Stimulated activated memory B cell treated with anti-CD40 and anti-IgM and Interleukin-4, amounts not matched to agents 10 μg/mL and 1 μg/mL and 100 μg/mL, for 72 hours (primary cell): ENCODE results near the gene PLS1.

ENCODE experiments used
- ATAC-seq: fragments of 150-1000 bp; cut with Tn5 transposase; 2 replicates; pipeline ENCODE4 v1.10.0; 2021
- H3K27ac Mint-ChIP-seq: one replicate; pipeline ENCODE4 v1.8.0; 2022; ENCODE audit warnings: mild to moderate bottlenecking, mixed read lengths
- H3K27me3 Mint-ChIP-seq: one replicate; pipeline ENCODE4 v1.8.0; 2022; ENCODE audit warnings: mixed read lengths
- H3K36me3 Mint-ChIP-seq: one replicate; pipeline ENCODE4 v1.8.0; 2022; ENCODE audit warnings: mixed read lengths
- H3K4me1 Mint-ChIP-seq: one replicate; pipeline ENCODE4 v1.8.0; 2022; ENCODE audit warnings: mixed read lengths
- H3K4me3 Mint-ChIP-seq: one replicate; pipeline ENCODE4 v1.8.0; 2022; ENCODE audit warnings: mild to moderate bottlenecking, moderate library complexity, mixed read lengths
- H3K9me3 Mint-ChIP-seq: one replicate; pipeline ENCODE4 v1.8.0; 2022; ENCODE audit warnings: mixed read lengths

The PLS1 gene

DNA sequence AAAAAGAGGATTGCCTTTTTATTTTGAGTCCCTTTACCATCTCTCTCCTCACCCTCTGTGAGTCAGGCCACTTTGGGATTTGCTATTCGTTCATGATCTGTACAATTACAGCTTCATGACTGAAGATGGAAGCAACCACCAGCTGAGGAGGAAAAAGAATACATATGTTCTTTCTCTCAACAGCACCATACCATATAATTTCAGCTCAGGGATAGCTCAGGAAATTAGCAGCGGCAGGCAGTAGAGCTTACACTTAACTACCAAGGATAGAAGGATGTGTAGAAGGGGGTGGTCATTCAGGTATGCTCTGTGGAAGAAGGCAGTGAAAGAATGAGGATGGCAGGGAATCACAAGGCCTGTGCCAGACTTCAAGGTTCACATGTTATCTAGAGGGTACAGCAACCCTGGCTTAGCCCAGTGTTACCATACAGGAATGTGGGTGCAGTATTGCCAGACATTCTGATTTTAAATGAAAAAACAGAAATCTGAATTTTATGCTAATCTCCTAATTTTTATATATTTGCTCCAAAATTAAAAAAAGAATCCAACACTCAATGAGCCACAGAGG is 17.9 kb downstream of the PLS1 start:
- no peaks in the 10 kb centered on the region for H3K9me3 Mint-ChIP-seq
- H3K4me1 Mint-ChIP-seq, result no peaks in the 10 kb centered on the region
- H3K36me3 Mint-ChIP-seq, result no peaks in the 10 kb centered on the region
- peak; percentile 36 for ATAC-seq
- H3K4me3 Mint-ChIP-seq, result no peak overlapping the region
- H3K27ac Mint-ChIP-seq, result no peak overlapping the region
- peaks cover 8% of the 10 kb centered on the region for H3K27me3 Mint-ChIP-seq

- ATAC-seq, result no peak
- Mint-ChIP-seq H3K9me3 (no peaks in the 10 kb centered on the region), H3K27ac (no peak overlapping the region), H3K4me3 (no peak overlapping the region), H3K4me1 (no peaks in the 10 kb centered on the region), H3K27me3 (peaks cover 8% of the 10 kb centered on the region), H3K36me3 (no peaks in the 10 kb centered on the region)
Measured at GRCh38 chr3:142615171-142615570, 19.0 kb downstream of the PLS1 start.

DNA sequence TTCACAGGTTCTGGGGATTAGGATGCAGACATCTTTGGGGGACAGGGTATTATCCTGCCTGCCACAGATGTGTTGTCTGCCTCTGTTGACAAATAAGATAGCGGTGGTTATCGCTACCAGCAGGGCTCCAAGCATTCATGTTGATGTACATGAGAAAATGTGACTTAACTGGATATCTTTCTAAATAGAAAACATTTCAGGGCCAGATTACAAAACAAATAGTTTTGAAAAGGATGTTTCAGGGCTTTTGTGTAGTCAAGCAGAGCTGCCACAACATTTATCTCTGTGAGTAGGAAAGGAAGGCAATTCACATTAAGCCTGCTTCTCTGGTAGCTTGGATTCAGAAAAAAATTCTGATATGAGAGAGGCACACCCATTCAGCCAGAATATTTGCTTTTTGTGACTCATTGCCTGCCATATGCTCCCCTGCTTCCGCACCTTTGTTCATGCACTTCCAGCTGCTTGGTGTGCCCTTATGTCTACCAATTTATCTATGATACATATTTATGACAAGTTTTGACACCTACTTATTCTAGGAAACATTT is 22.8 kb downstream of the PLS1 start:
- no peak for ATAC-seq
- no peaks in the 10 kb centered on the region for H3K4me1 Mint-ChIP-seq
- no peaks in the 10 kb centered on the region for H3K36me3 Mint-ChIP-seq
- H3K27me3 Mint-ChIP-seq, result peaks cover 18% of the 10 kb centered on the region
- no peak overlapping the region for H3K27ac Mint-ChIP-seq
- H3K4me3 Mint-ChIP-seq, result no peak overlapping the region
- H3K9me3 Mint-ChIP-seq, result no peaks in the 10 kb centered on the region

DNA sequence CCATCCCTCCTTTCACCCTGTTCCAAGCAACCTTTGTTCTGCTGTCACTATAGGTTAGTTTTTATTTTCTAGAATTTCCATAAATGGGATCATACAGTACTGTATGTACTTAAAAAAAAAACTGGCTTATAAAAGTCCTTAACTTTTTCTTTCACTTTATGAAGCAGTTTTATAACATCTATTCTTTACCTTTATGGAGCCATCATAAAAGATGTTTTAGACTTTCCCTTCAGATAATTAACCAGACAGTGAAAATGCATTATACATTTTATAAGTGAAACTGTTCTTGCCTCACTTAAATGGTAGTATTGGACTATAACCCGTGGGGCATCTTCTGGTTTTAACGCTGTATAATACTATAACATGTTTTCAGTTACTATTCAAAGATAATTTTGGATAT is 26.2 kb downstream of the PLS1 start:
- Mint-ChIP-seq H3K9me3 (no peaks in the 10 kb centered on the region), H3K4me1 (no peaks in the 10 kb centered on the region), H3K36me3 (no peaks in the 10 kb centered on the region), H3K4me3 (no peak overlapping the region), H3K27me3 (peaks cover 10% of the 10 kb centered on the region), H3K27ac (no peak overlapping the region)
- no peak for ATAC-seq

DNA sequence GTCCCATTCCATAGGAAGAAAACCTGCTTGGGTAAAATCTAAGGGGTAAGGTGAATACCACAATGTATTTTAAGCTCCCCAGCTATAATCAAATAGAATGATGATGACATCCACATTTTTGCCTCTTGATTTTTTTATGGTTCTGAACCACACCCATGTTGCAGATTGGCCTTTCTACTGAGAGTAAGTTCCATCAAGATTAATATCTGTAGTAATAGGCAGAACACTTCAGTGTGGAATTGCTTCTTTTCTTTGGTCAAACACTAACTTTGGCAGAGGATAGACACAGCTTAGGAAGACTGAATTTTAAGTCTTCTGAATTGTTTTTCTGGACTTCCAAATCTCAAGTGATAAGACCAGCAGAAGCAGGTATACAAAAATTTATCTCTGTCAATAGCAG is 27.0 kb downstream of the PLS1 start:
- peaks cover 10% of the 10 kb centered on the region for H3K27me3 Mint-ChIP-seq
- H3K4me1 Mint-ChIP-seq, result no peaks in the 10 kb centered on the region
- ATAC-seq, result no peak
- H3K9me3 Mint-ChIP-seq, result no peaks in the 10 kb centered on the region
- H3K36me3 Mint-ChIP-seq, result no peaks in the 10 kb centered on the region
- H3K4me3 Mint-ChIP-seq, result no peak overlapping the region
- H3K27ac Mint-ChIP-seq, result no peak overlapping the region

- Mint-ChIP-seq H3K36me3 (no peaks in the 10 kb centered on the region), H3K27ac (no peak overlapping the region), H3K4me1 (no peaks in the 10 kb centered on the region), H3K4me3 (no peak overlapping the region), H3K27me3 (peaks cover 10% of the 10 kb centered on the region), H3K9me3 (no peaks in the 10 kb centered on the region)
- ATAC-seq, result no peak
Measured at GRCh38 chr3:142624341-142625152, 28.4 kb downstream of the PLS1 start.

DNA sequence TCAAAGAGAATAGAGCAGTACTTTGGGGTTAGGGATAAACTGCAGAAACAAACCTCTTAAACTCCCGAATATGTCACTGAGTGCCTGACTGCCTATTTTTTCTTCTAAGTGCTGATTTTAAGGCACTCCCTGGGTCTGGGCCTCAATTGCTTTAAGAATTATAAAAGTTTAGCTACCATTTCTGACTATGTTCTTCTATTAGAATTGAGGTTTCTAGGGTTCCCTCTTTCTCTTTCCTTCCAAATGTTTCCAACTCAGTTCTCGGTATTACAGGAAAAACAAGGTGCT is 28.9 kb downstream of the PLS1 start:
- no peak for ATAC-seq
- Mint-ChIP-seq H3K4me3 (no peak overlapping the region), H3K36me3 (no peaks in the 10 kb centered on the region), H3K27ac (no peak overlapping the region), H3K27me3 (peaks cover 10% of the 10 kb centered on the region), H3K9me3 (no peaks in the 10 kb centered on the region), H3K4me1 (no peaks in the 10 kb centered on the region)

DNA sequence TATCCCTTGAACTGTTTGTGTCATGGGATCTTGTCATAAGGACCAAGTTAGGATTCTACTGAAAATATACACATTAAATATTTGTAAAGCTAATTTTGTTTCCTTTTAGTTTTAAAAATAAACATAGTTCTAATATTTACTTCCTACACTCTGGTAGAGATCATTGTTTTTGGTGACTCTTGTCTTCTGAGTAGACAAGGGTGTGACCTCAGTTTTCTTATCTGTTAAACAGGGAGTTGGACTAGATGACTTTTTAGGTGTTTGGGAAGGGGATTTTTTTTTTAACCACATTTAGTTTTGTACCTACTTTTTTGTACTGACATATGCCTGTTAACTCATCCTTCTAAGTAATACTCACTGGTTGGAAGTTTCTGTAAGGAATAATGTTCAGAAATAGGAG is 30.8 kb downstream of the PLS1 start:
- H3K27me3 Mint-ChIP-seq, result peaks cover 10% of the 10 kb centered on the region
- H3K36me3 Mint-ChIP-seq, result no peaks in the 10 kb centered on the region
- no peak for ATAC-seq
- no peak overlapping the region for H3K27ac Mint-ChIP-seq
- no peaks in the 10 kb centered on the region for H3K4me1 Mint-ChIP-seq
- H3K4me3 Mint-ChIP-seq, result no peak overlapping the region
- H3K9me3 Mint-ChIP-seq, result no peaks in the 10 kb centered on the region

- H3K4me3 Mint-ChIP-seq, result no peak overlapping the region
- H3K27me3 Mint-ChIP-seq, result no peaks in the 10 kb centered on the region
- H3K27ac Mint-ChIP-seq, result no peak overlapping the region
- H3K36me3 Mint-ChIP-seq, result no peaks in the 10 kb centered on the region
- H3K9me3 Mint-ChIP-seq, result no peaks in the 10 kb centered on the region
- no peaks in the 10 kb centered on the region for H3K4me1 Mint-ChIP-seq
- no peak for ATAC-seq
Measured at GRCh38 chr3:142628801-142629200, 32.6 kb downstream of the PLS1 start.

- peaks cover 8% of the 10 kb centered on the region for H3K27me3 Mint-ChIP-seq
- no peak overlapping the region for H3K27ac Mint-ChIP-seq
- no peaks in the 10 kb centered on the region for H3K9me3 Mint-ChIP-seq
- no peaks in the 10 kb centered on the region for H3K36me3 Mint-ChIP-seq
- ATAC-seq, result no peak
- H3K4me3 Mint-ChIP-seq, result no peak overlapping the region
- no peaks in the 10 kb centered on the region for H3K4me1 Mint-ChIP-seq
Measured at GRCh38 chr3:142633073-142633472, 36.9 kb downstream of the PLS1 start.

DNA sequence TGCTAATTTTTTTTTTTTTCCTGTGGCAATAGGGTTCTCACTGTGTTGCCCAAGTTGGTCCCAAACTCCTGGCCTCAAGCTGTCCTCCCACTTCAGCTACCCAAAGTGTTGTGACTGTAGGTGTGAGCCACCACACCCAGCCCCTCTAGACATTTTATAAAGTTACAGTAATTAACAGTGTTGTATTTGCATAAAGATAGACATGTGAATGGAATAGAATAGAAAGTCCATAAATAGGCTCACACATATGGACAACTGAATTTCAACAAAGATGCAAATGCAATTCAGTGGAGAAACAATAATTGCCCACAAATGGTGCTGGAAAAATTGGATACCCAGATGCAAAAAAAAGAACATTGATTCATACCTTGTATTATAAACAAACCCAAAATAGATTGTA is 39.9 kb downstream of the PLS1 start:
- Mint-ChIP-seq H3K27ac (no peak overlapping the region), H3K9me3 (no peaks in the 10 kb centered on the region), H3K27me3 (peaks cover 8% of the 10 kb centered on the region), H3K4me3 (no peak overlapping the region), H3K4me1 (no peaks in the 10 kb centered on the region), H3K36me3 (no peaks in the 10 kb centered on the region)
- no peak for ATAC-seq

DNA sequence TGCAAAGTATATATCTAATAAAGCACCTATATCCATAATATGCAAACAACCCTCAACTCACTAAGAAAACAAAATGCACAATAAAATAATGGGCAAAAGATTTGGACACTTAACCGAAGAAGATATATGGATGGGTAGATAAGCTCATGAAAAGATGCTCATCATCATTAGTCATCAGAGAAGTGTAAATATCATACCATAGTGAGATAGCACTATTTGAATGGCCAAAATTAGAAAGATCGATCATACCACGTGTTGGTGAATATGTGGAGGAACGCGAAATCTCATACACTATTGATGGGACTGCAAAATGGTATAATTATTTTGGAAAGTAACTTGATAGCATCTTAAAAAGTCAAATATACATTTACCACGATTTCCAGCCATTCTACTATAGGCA is 40.5 kb downstream of the PLS1 start:
- Mint-ChIP-seq H3K4me3 (no peak overlapping the region), H3K27ac (no peak overlapping the region), H3K27me3 (peaks cover 8% of the 10 kb centered on the region), H3K9me3 (no peaks in the 10 kb centered on the region), H3K36me3 (no peaks in the 10 kb centered on the region), H3K4me1 (no peaks in the 10 kb centered on the region)
- no peak for ATAC-seq

GRCh38 chr3:142638291-142638690 is 42.1 kb downstream of the PLS1 start:
- no peak overlapping the region for H3K27ac Mint-ChIP-seq
- no peak for ATAC-seq
- H3K36me3 Mint-ChIP-seq, result no peaks in the 10 kb centered on the region
- H3K9me3 Mint-ChIP-seq, result no peaks in the 10 kb centered on the region
- H3K4me3 Mint-ChIP-seq, result no peak overlapping the region
- peaks cover 8% of the 10 kb centered on the region for H3K27me3 Mint-ChIP-seq
- no peaks in the 10 kb centered on the region for H3K4me1 Mint-ChIP-seq

- no peaks in the 10 kb centered on the region for H3K27me3 Mint-ChIP-seq
- H3K4me3 Mint-ChIP-seq, result no peak overlapping the region
Measured at GRCh38 chr3:142641504-142641903, 45.3 kb downstream of the PLS1 start.

DNA sequence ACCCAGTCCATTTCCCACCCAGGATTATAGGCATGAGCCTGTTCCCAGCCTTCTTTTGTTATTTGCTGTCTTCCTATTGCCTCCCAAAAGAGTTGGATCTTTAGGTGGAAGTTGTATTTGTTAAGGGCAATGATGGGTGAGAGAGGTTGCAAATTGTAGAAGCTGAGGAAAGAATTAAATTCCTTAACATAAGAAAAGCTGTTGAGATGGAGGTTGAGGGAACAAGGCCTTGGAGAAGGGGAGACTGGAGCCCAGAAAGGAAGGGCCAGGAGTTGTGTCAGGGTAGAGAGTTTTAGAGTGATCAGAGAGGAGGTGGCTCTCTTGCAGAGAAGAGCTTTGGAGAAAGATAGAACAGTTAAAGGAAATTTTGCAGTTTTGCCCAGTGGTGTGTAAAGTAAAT is 46.8 kb downstream of the PLS1 start:
- ATAC-seq, result no peak

More at GRCh38 chr3:142641504-142641903, 45.3 kb downstream of the PLS1 start:
- ATAC-seq, result no peak
- Mint-ChIP-seq H3K9me3 (no peaks in the 10 kb centered on the region), H3K36me3 (no peaks in the 10 kb centered on the region), H3K27ac (no peak overlapping the region), H3K4me1 (no peaks in the 10 kb centered on the region)

DNA sequence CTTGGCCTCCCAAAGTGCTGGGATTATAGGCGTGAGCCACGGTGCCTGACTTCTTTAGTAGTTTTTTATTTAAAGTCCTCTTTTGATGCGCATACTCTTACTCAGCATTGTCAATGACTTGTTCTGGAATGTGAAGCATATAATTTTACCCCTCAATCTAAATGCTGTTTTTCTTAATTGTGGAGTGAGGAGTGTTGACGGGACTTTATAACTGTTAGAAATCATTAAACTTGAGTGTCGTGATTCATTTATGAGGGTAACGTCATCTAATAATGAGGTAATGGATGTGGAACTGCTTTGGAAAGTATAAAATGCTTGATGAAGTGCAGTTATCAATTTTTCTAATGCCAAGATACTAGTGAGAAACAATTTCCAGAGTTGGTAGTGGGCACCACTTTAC is 48.3 kb downstream of the PLS1 start:
- H3K36me3 Mint-ChIP-seq, result no peaks in the 10 kb centered on the region
- H3K27ac Mint-ChIP-seq, result no peak overlapping the region
- H3K27me3 Mint-ChIP-seq, result peaks cover 8% of the 10 kb centered on the region
- H3K4me1 Mint-ChIP-seq, result no peaks in the 10 kb centered on the region
- no peak for ATAC-seq
- H3K4me3 Mint-ChIP-seq, result no peak overlapping the region
- H3K9me3 Mint-ChIP-seq, result no peaks in the 10 kb centered on the region

More for the DNA sequence above, 46.8 kb downstream of the PLS1 start:
- H3K36me3 Mint-ChIP-seq, result no peaks in the 10 kb centered on the region
- H3K4me3 Mint-ChIP-seq, result no peak overlapping the region
- H3K27me3 Mint-ChIP-seq, result peaks cover 3% of the 10 kb centered on the region
- no peak overlapping the region for H3K27ac Mint-ChIP-seq
- no peaks in the 10 kb centered on the region for H3K9me3 Mint-ChIP-seq
- H3K4me1 Mint-ChIP-seq, result no peaks in the 10 kb centered on the region
